Astrocyte (in vitro differentiated cells and primary cell): ENCODE measurements around the gene ACAD8. TPM values are rescaled to one million over a fixed set of nuclear protein-coding genes. Genes with fewer than 3 reads are reported as not detected.

Source experiments
- DNase-seq: peaks from one replicate; pipeline ENCODE4 v3.0.0-alpha.2; 2010; ENCODE audit warnings: low read depth
- FAIRE-seq: peaks from 2 replicates; lab custom pipeline; 2011; peaks lifted over from hg19 to GRCh38; lab: Jason Lieb, UNC
- H2AFZ ChIP-seq: 2 replicates; pipeline ENCODE4 v1.6.0; 2012; ENCODE audit warnings: low read depth, low read length, inconsistent platforms
- H3K27ac ChIP-seq: 2 replicates; pipeline ENCODE4 v1.5.1; 2011; ENCODE audit warnings: low read depth, low read length, inconsistent platforms
- H3K27me3 ChIP-seq: 2 replicates; pipeline ENCODE4 v1.6.0; 2011; ENCODE audit warnings: low read length, inconsistent platforms; ENCODE audit not compliant: insufficient read depth
- H3K36me3 ChIP-seq: 2 replicates; pipeline ENCODE4 v1.5.1; 2011; ENCODE audit warnings: low read length, inconsistent platforms; ENCODE audit not compliant: insufficient read depth
- H3K4me1 ChIP-seq: 2 replicates; pipeline ENCODE4 v1.5.1; 2011; ENCODE audit warnings: low read length, inconsistent platforms; ENCODE audit not compliant: insufficient read depth
- H3K4me2 ChIP-seq: 2 replicates; pipeline ENCODE4 v1.6.0; 2012; ENCODE audit warnings: low read length, inconsistent platforms
- H3K4me3 ChIP-seq: 2 replicates; pipeline ENCODE4 v1.5.1; 2011; ENCODE audit warnings: low read depth, mild to moderate bottlenecking, low read length, inconsistent platforms; ENCODE audit not compliant: insufficient read depth
- H3K79me2 ChIP-seq: 2 replicates; pipeline ENCODE4 v1.6.0; 2012; ENCODE audit warnings: mild to moderate bottlenecking, low read length, inconsistent platforms; ENCODE audit not compliant: insufficient read depth
- H3K9ac ChIP-seq: 2 replicates; pipeline ENCODE4 v1.6.0; 2012; ENCODE audit warnings: mild to moderate bottlenecking, low read length, inconsistent platforms
- H3K9me3 ChIP-seq: 2 replicates; pipeline ENCODE4 v1.5.1; 2012; ENCODE audit warnings: low read depth, mild to moderate bottlenecking, low read length, inconsistent platforms; ENCODE audit not compliant: insufficient read depth
- H4K20me1 ChIP-seq: 2 replicates; pipeline ENCODE4 v1.6.0; 2012; ENCODE audit warnings: low read length, inconsistent platforms; ENCODE audit not compliant: insufficient read depth
- H3K27ac Mint-ChIP-seq: one replicate; pipeline ENCODE4 v1.8.0; 2021; ENCODE audit warnings: mild to moderate bottlenecking, mixed read lengths; ENCODE audit not compliant: unreplicated experiment
- H3K27me3 Mint-ChIP-seq: one replicate; pipeline ENCODE4 v1.8.0; 2021; ENCODE audit warnings: low read depth, mixed read lengths; ENCODE audit not compliant: unreplicated experiment
- H3K36me3 Mint-ChIP-seq: one replicate; pipeline ENCODE4 v1.8.0; 2021; ENCODE audit warnings: low read depth, mixed read lengths; ENCODE audit not compliant: unreplicated experiment
- H3K4me1 Mint-ChIP-seq: one replicate; pipeline ENCODE4 v1.8.0; 2021; ENCODE audit warnings: low read depth, mixed read lengths; ENCODE audit not compliant: unreplicated experiment
- H3K4me3 Mint-ChIP-seq: one replicate; pipeline ENCODE4 v1.8.0; 2021; ENCODE audit warnings: mild to moderate bottlenecking, moderate library complexity, mixed read lengths; ENCODE audit not compliant: unreplicated experiment
- H3K9me3 Mint-ChIP-seq: one replicate; pipeline ENCODE4 v1.8.0; 2021; ENCODE audit warnings: mild to moderate bottlenecking, mixed read lengths; ENCODE audit not compliant: unreplicated experiment
- EZH2 ChIP-seq: IDR thresholded peaks from 2 replicates; pipeline ENCODE4 v1.6.1; 2012; ENCODE audit warnings: mild to moderate bottlenecking, low read length, inconsistent platforms; ENCODE audit not compliant: insufficient read depth
- total RNA-seq: library from RNA; stranded (reverse); gene quantifications from 2 replicates; pipeline ENCODE4 v1.2.1, GENCODE V29; 2021
- TF ChIP-seq, protein P1 (sequence below): IDR thresholded peaks from 2 replicates; pipeline ENCODE4 v1.5.1; 2011; ENCODE audit warnings: low read depth, mild to moderate bottlenecking, inconsistent platforms, low read length, moderate library complexity; ENCODE audit not compliant: insufficient read depth

The ACAD8 gene
- total RNA-seq, 1 donor from 2014 or later, result 15.8 TPM

- H3K36me3 Mint-ChIP-seq, result peaks cover 3% of the 10 kb centered on the region
- Histone ChIP-seq H3K36me3 (no peaks in the 10 kb centered on the region), H2AFZ (no peak overlapping the region), H3K27ac (no peak overlapping the region), H3K79me2 (no peaks in the 10 kb centered on the region), H3K9me3 (no peaks in the 10 kb centered on the region), H3K4me1 (peaks cover 7% of the 10 kb centered on the region), H3K4me2 (peak overlapping the region; percentile 35), H3K9ac (no peak overlapping the region), H3K4me3 (no peak overlapping the region), H4K20me1 (peaks cover 13% of the 10 kb centered on the region), H3K27me3 (peaks cover 14% of the 10 kb centered on the region)
- no peak for FAIRE-seq
- no peak overlapping the region for H3K27ac Mint-ChIP-seq
- no peaks in the 10 kb centered on the region for H3K9me3 Mint-ChIP-seq
- H3K4me1 Mint-ChIP-seq, result peaks cover 21% of the 10 kb centered on the region
- peaks cover 11% of the 10 kb centered on the region for H3K27me3 Mint-ChIP-seq
- no peak for TF ChIP-seq EZH2
- no peak for DNase-seq
- no peak overlapping the region for H3K4me3 Mint-ChIP-seq
Observed at GRCh38 chr11:134266440-134266839, 13.1 kb downstream of the ACAD8 start.

- Mint-ChIP-seq H3K36me3 (peaks cover 3% of the 10 kb centered on the region), H3K4me3 (no peak overlapping the region), H3K27me3 (peaks cover 15% of the 10 kb centered on the region), H3K4me1 (peaks cover 21% of the 10 kb centered on the region), H3K9me3 (no peaks in the 10 kb centered on the region), H3K27ac (peak overlapping the region; percentile 75)
- peaks cover 18% of the 10 kb centered on the region for H3K27me3 ChIP-seq
- no peak overlapping the region for H3K4me3 ChIP-seq
- H3K9me3 ChIP-seq, result no peaks in the 10 kb centered on the region
- H3K27ac ChIP-seq, result no peak overlapping the region
- no peak overlapping the region for H3K9ac ChIP-seq
- peaks cover 9% of the 10 kb centered on the region for H4K20me1 ChIP-seq
- DNase-seq (peak; percentile 84), FAIRE-seq (peak; percentile 81)
- TF ChIP-seq EZH2, result no peak
- TF ChIP-seq, protein P1, sequence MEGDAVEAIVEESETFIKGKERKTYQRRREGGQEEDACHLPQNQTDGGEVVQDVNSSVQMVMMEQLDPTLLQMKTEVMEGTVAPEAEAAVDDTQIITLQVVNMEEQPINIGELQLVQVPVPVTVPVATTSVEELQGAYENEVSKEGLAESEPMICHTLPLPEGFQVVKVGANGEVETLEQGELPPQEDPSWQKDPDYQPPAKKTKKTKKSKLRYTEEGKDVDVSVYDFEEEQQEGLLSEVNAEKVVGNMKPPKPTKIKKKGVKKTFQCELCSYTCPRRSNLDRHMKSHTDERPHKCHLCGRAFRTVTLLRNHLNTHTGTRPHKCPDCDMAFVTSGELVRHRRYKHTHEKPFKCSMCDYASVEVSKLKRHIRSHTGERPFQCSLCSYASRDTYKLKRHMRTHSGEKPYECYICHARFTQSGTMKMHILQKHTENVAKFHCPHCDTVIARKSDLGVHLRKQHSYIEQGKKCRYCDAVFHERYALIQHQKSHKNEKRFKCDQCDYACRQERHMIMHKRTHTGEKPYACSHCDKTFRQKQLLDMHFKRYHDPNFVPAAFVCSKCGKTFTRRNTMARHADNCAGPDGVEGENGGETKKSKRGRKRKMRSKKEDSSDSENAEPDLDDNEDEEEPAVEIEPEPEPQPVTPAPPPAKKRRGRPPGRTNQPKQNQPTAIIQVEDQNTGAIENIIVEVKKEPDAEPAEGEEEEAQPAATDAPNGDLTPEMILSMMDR, result no peak
- no peaks in the 10 kb centered on the region for H3K79me2 ChIP-seq
- H3K4me1 ChIP-seq, result peaks cover 7% of the 10 kb centered on the region
- H3K36me3 ChIP-seq, result no peaks in the 10 kb centered on the region
- H2AFZ ChIP-seq, result no peak overlapping the region
- peak overlapping the region; percentile 35 for H3K4me2 ChIP-seq
Observed at GRCh38 chr11:134266841-134267251, 13.5 kb downstream of the ACAD8 start.

DNA sequence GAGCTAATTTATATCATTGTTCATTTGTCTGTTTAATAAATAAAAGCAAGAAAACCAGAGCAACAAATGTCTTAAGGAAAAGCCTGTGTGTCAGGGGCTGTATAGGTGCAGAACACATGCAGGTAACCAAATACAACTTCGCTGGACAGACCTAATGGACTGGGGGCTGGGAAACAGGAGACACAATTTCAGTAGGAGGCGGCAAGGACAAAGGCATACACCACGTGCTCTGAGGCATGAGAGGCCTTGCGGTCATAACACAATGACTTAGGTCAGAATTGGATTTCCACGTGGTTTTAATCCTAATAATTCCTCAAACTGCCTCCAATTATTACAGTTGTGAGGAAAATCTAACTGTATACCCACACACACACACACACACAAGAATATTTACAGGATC is 14.1 kb downstream of the ACAD8 start:
- H3K4me2 ChIP-seq, result no peak overlapping the region
- no peak for FAIRE-seq
- H3K4me1 Mint-ChIP-seq, result peaks cover 21% of the 10 kb centered on the region

More for the DNA sequence above, 14.1 kb downstream of the ACAD8 start:
- peaks cover 3% of the 10 kb centered on the region for H4K20me1 ChIP-seq
- Mint-ChIP-seq H3K27me3 (peaks cover 20% of the 10 kb centered on the region), H3K9me3 (no peaks in the 10 kb centered on the region), H3K36me3 (peaks cover 3% of the 10 kb centered on the region), H3K4me3 (no peak overlapping the region), H3K27ac (peak overlapping the region; percentile 62)
- no peaks in the 10 kb centered on the region for H3K79me2 ChIP-seq
- H3K27ac ChIP-seq, result no peak overlapping the region
- H3K36me3 ChIP-seq, result no peaks in the 10 kb centered on the region
- DNase-seq, result no peak
- H3K9me3 ChIP-seq, result no peaks in the 10 kb centered on the region
- no peak overlapping the region for H3K4me3 ChIP-seq
- no peak overlapping the region for H3K9ac ChIP-seq
- TF ChIP-seq, protein P1, result no peak
- TF ChIP-seq EZH2, result no peak
- peaks cover 22% of the 10 kb centered on the region for H3K27me3 ChIP-seq
- H2AFZ ChIP-seq, result no peak overlapping the region
- H3K4me1 ChIP-seq, result peaks cover 7% of the 10 kb centered on the region
